Measurements from ENCODE around the gene ZNF587. TPM values are rescaled to one million over a fixed set of nuclear protein-coding genes. Genes with fewer than 3 reads are reported as not detected.
A peak's percentile ranks its signal among the peaks of the same experiment; 100 is the strongest.
"Not testable (repeated sequence)": the region's sequence is repeated elsewhere in the genome, so short reads cannot be mapped to it uniquely, and the experiment has no call there.

ZNF587 gene
- total RNA-seq, 1 donor from 2014 or later = 14.9 TPM

DNA sequence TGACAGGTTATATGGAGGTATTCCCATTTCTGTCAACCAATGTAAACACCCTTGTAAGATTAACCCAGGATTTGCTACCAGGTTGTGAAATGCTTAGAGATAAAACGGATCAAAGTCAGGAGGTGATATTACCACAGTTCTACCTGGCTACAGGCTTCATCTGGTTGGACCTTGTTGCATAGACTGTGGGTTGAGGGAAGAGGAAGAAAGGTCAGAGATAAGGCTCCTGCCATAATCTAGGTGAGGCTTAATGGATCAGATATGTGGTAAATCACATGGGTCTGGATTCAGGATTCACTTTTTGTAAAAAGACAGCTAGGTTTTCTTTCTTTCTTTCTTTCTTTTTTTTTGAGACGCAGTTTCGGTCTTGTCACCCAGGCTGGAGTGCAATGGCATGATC, 28.2 kb upstream of the ZNF587 start:
- not testable (repeated sequence) for DNase-seq (ENCODE audit: low read depth in 2 of 2)

DNA sequence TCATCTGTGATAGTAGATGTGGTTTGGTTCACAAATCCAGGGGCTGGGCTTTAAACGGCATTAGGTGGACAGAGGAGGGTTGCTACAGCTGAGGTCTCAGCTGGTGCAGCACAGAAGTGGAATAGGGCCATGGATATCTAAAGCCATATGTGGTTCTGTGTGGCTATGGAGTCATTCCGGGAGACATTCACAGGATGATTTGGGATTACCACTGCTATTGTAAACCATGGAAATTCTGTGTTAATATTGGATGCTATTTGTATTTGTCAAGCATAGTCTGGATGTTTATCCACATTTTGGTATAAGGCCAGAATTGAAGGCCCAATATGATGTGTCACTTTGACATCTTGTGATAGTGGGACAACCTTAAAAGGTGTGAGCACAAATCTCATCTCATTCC, 26.5 kb upstream of the ZNF587 start:
- not testable (repeated sequence) for DNase-seq (ENCODE audit: low read depth in 2 of 2)

DNA sequence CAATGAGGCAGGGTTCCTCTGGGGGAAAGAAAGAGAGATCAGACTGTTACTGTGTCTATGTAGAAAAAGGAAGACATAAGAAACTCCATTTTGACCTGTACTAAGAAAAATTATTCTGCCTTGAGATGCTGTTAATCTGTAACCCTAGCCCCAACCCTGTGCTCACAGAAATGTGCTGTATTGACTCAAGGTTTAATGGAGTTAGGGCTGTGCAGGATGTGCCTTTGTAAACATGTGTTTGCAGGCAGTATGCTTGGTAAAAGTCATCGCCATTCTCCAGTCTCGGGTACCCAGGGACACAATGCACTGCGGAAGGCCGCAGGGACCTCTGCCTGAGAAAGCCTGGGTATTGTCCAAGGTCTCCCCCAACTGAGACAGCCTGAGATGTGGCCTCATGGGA, 26.1 kb upstream of the ZNF587 start:
- not testable (repeated sequence) for DNase-seq (ENCODE audit: low read depth in 2 of 2)

GRCh38 chr19:57825511-57825910, 24.1 kb upstream of the ZNF587 start:
- DNase-seq (ENCODE audit: low read depth in 2 of 2) = no peak

GRCh38 chr19:57829316-57829715, 20.3 kb upstream of the ZNF587 start:
- no peak for DNase-seq (ENCODE audit: low read depth in 2 of 2)

- peak; percentile 70 to 71 for DNase-seq (ENCODE audit: low read depth in 2 of 2)
These were observed 19.5 kb upstream of the ZNF587 start, which contains the start of gene ZNF587B for GRCh38 chr19:57830071-57830602. Gene ZNF587B, plus strand, starts transcription at chr19:57830299. Its CDS starts 230 bp downstream, at chr19:57830529.

DNA sequence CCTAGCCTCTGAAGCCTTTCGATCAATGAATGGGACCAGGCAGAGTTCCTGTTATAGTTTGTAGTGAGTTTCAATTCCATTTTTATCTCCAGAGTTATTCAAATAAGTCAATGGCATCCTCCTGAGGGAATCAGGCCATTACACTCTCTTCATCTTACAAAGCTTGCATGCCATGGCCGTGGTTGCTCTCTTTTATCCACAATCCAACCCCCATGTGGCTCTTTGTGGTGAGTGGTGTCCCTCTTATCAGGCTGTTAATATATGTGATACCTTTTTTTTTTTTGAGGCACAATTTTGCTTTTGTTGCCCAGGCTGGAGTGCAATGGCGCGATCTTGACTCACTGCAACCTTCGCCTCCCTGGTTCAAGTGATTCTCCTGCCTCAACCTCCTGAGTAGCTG, 12.7 kb upstream of the ZNF587 start:
- DNase-seq (ENCODE audit: low read depth in 2 of 2) = not testable (repeated sequence)

- DNase-seq (ENCODE audit: low read depth in 2 of 2) = not testable (repeated sequence)
These were observed 11.0 kb upstream of the ZNF587 start for GRCh38 chr19:57838622-57839191.

GRCh38 chr19:57841122-57841763, 8.4 kb upstream of the ZNF587 start:
- no peak for DNase-seq (ENCODE audit: low read depth in 2 of 2)

GRCh38 chr19:57847164-57847563, 2.5 kb upstream of the ZNF587 start:
- DNase-seq (ENCODE audit: low read depth in 2 of 2) = peak; percentile 21 to 55

DNA sequence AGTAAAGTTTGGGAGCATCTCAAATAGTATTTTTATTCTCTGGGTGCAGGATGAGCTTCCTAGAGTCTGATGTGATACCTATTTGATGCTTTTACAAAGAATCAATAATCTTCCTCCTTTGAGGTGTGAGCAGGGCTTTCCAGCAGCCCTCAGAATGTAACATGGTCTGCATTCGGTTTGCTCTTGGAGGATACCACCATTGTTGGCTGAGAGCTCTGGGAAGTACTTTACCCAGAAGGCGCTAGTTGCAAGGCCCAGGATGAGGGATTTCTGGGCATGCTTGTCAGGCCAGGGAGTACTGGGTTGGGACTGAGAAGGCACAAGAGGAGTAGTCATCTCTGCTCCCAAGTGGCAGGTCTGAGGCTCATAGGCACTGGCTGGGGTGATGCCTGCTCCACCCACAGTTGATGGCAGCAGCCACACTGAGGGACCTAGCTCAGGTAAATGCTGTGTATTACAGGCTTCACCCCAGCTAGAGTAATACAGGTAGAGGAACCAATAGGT, 445 bp upstream of the ZNF587 start:
- DNase-seq (ENCODE audit: low read depth in 2 of 2) = not testable (repeated sequence)

- peak; percentile 5 to 78 for DNase-seq (ENCODE audit: low read depth in 2 of 2)
These were observed 926 bp downstream of the ZNF587 start for GRCh38 chr19:57850553-57851017.

- not testable (repeated sequence) for DNase-seq (ENCODE audit: low read depth in 2 of 2)
These were observed 2.3 kb downstream of the ZNF587 start for GRCh38 chr19:57851812-57852603.

- DNase-seq (ENCODE audit: low read depth in 2 of 2) = not testable (repeated sequence)
These were observed 4.5 kb downstream of the ZNF587 start for GRCh38 chr19:57854117-57854516.

GRCh38 chr19:57862351-57862750, 12.7 kb downstream of the ZNF587 start:
- not testable (repeated sequence) for DNase-seq (ENCODE audit: low read depth in 2 of 2)

DNA sequence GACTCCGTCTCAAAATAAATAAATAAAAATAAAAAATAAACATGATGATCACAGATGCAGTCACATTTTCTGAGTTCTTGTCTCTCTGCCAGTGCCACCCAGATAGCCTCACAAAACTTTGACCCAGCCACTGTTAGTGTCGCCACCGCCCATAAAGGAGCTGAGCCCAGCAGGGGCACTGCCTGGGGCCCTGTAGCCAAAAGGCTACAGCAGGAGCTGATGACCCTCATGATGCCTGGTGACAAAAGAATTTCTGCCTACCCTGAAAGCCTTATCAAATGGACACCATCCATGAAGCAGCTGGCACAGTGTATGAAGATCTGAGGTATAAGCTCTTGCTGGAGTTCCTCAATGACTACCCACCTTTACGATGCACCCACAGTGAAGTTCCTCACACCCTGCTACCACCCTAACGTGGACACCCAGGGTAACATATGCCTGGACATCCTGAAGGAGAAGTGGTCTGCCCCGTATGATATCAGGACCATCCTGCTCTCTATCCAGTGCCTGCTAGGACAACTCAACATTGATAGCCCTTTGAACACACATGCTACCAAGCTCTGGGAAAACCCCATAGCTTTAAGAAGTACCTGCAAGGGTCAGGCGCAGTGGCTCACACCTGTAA, 18.3 kb downstream of the ZNF587 start:
- DNase-seq (ENCODE audit: low read depth in 2 of 2) = no peak

DNA sequence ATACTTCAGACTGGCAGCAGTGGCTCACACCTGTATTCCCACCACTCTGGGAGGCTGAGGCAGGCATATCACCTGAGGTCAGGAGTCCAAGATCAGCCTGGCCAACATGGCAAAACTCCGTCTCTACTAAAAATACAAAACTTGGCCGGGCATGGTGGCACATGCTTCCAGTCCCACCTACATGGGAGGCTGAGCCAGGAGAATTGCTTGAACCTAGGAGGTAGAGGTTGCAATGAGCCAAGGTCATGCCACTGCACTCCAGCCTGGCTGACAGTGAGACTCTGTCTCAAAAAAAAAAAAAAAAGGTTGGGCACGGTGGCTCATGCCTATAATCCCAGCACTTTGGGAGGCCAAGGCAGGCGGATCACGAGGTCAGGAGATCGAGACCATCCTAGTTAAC, 20.0 kb downstream of the ZNF587 start:
- DNase-seq (ENCODE audit: low read depth in 2 of 2) = not testable (repeated sequence)

DNA sequence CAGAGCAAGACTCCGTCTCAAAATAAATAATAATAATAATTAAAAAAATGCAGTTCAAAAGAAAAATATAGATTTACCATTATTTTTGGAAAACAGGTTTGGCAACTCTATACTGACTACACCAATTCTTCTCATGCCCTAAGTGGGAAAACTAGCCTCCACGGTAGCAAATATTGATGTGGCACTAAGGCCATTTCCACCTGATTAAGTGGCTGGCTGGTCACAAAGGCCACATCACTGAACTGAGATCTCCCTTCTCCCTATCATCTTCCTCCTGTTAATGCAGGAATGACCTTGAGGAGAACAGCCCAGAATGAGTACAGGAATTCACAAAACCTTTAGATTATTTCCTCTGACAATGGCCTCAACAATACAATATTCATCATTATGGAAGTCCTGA, 20.6 kb downstream of the ZNF587 start:
- no peak for DNase-seq (ENCODE audit: low read depth in 2 of 2)

GRCh38 chr19:57872450-57872849, 22.8 kb downstream of the ZNF587 start:
- no peak for DNase-seq (ENCODE audit: low read depth in 2 of 2)

- not testable (repeated sequence) for DNase-seq (ENCODE audit: low read depth in 2 of 2)
These were observed 24.5 kb downstream of the ZNF587 start for GRCh38 chr19:57873883-57874799.

All from lung microvascular endothelial cell (primary cell).